Measurements from ENCODE around the gene WDR1.

Gene WDR1

DNA sequence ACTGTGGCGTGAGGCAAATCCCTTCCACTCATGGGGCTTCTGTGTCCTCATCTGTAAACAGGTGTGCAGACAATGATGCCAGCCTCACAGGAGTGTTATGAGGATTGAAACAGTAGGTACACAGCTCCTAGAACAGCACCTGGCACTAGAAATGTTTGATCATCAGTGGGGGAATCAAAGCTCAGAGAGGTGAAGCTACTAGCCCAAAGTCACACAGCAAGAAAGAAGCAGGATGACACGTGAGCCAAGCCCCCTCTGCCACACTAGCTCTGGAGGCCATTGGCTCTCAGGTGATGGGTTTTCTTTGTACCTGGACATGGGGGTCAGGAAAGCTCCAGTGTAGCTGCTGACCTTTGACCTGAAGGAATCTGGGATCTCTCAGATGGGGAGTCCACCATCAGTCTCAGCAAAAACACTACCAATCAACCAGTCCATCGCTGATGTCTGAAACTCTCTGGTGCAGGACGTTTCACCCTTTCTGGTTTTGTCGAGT is 81.9 kb downstream of the WDR1 start:
- DNase-seq = no peak

DNA sequence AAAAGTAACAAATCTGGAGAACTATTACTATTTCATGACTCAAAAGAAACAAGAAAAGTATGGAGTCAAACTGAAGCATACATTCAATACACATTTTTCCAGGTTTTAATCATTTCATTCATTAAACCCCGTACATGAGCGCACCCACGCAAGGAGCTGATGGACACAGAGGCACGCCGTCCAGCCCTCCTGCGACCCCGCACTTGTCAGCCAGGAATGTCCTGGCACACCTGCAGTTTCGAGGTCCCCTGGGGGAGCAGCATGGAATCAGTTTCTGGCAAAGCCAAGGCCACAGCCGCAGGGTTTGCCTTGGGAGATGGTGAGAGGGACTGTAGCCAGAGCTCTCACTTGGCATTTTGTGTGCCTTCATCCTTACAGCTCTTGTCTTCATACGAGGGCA is 82.5 kb downstream of the WDR1 start:
- no peak for DNase-seq

DNA sequence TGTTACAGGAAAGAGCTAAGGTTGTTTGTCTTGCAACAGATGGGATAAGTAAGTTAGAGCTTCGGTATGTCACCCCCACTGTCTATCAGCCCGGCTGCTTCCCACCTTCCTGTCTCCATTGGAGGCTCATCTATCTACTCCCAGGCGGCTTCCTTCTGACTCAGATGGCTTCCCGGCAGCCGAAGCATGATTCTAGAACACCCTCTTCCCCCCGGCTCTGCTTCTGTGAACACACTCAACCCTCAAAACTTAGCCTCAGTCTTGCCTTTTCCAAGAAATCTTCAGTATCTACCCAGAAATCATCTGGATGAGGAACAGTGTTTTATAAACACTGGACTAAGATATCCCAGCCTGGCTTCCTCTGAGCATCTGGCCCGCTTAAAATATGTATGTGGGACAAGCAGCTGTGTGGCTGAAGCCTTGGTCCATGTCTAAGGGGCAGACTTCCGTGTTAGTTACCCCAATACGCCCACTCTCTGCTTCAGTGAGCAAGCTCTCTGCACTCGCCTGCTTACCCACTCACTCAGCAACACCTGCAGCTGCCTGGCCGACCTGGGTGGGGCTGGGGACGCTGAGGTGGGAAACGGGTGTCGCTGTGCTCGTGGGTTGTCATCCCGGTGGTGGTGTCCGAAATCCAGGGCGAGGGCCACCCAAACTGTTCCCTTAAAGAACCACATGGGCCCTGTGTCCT is 83.3 kb downstream of the WDR1 start:
- DNase-seq = no peak

DNA sequence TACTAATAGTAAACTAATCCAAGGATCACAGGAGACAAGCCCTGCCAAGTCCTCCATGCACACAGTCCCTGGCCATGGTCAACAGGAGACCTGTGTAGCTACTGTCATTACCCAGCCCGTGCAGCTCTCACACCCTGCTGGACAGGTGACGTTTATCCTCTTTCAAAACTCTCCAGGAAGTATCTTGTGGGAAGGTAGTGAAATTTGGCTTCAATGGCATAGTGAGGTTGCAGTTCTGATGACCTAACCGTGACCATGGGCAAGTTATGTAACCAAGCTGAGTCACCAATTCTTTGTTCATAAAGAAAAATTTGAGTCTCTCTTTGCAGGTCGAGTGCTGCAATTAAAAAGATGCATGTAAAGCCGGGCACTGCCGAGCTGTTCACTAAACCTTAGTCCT is 84.0 kb downstream of the WDR1 start:
- no peak for DNase-seq

DNA sequence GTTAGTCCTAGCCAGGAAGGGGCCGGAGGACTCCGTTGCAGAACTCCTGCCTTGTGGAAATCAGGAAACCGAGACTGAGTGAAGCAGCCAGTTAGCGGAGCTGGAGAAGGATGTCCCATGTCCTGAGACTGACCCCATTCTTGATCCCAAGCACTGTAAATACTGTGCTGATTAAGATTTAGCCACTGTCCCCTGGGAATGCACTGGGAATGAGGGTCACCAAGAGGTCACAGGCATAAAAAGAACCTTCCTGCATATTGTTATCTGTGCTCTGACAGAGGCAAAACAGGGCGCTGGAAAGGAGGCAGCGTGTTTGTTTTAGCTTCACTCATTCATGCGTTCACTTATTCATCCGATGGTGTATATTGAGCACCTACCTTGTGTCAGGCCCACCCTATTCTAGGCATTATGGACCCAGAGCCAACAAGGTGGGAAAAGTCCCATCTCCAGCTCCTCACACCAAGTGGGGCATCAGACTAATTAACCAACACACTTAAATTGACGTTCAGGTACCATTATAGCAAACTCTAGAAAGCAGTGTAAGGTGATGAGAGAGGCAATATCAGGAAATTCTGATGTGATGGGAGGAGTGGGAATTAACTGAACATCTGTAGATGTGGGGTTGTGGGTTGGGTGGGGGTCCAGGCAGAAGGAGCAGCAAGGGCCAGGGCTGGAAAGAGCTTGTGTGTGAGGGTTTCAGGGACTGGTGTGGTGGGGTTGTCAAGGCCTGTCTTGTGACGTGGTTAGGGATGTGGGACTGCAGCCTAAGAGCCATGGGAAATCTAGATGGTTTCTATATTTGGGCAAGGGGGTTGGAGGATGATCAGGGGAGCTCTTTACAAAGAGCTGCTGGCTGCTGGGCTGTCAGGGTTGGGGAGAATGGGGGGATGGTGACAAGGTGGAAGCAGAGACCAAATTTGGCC is 84.7 kb downstream of the WDR1 start:
- no peak for DNase-seq

DNA sequence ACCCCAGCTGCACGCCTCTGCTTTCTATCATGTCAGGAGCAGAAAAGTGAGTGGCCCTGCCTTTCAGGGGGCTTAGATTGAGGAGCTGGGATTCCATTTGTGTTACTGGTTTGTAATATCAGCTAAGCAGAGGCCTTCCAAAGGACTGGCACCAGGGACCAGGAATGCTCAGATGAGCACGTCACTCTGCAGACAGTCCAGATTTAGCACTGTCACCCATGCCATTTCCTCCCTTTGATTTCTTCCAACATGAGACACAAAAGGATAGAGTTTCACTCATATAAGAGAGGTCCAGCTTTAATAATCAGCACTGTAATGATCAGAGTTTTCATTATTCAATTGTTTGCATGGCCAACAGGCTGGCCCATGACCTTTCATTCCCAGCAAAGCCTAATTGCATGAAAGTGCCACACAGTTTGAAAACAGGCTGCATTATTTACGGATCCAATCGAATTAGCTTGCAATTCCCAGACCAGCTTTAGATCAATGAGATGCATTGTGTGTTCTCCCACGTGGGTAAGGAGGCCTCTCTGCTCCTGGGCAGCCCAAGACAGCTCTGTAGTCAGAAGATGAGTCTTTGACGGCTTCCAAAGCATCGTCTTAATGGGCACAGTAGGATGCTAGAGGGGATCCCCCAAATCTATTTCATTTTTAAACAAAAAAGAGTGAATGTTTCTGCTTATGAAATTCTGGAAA is 85.5 kb downstream of the WDR1 start:
- DNase-seq = no peak

DNA sequence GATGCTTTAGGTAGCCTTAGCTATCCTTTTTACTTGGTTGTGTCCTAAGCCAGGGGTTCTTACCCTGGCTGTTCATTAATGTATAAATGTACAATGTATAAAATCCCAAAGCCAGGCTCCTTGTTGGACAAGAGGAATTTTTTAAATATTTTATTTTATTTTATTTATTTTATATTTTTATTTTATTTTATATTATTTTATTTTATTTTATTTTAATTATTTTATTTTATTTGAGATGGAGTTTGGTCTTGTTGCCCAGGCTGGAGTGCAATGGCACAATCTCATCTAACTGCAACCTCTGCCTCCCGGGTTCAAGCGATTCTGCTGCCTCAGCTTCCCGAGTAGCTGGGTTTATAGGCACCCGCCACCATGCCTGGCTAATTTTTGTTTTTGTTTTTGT is 87.2 kb downstream of the WDR1 start:
- no peak for DNase-seq

DNA sequence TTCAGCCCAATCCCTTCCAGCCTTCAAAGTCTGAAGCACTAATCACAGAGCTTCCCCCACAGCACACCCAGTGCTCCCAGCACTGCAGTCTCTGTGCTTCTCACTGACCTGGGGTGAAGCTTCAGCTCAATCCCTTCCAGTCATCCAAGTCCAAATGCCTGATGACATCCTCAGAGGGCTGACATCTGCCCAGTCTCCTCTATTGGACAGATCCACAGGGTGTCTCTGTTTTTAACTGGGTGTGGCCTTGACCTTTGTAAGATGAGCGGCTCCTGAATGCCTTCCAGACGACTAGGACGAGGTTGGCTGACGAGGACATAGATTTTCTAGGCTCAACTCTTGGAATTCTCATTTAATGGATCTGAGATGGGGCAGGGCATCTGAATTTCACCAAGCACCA is 87.7 kb downstream of the WDR1 start:
- DNase-seq = no peak

DNA sequence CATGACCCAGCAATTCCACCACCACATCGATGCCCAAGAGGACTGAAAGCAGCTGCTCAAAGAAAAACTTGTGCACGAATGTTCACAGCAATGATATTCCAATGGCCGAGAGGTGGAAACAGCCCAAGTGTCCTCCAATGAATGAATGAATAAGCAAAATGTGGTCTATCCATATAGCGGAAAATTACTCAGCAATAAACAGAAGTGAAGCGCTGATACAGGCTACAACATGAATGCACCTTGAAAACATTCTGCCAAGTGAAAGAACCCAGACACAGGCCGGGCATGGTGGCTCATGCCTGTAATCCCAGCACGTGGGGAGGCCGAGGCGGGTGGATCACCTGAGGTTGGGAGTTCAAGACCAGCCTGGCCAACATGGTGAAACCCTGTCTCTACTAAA is 90.1 kb downstream of the WDR1 start:
- DNase-seq = no peak

DNA sequence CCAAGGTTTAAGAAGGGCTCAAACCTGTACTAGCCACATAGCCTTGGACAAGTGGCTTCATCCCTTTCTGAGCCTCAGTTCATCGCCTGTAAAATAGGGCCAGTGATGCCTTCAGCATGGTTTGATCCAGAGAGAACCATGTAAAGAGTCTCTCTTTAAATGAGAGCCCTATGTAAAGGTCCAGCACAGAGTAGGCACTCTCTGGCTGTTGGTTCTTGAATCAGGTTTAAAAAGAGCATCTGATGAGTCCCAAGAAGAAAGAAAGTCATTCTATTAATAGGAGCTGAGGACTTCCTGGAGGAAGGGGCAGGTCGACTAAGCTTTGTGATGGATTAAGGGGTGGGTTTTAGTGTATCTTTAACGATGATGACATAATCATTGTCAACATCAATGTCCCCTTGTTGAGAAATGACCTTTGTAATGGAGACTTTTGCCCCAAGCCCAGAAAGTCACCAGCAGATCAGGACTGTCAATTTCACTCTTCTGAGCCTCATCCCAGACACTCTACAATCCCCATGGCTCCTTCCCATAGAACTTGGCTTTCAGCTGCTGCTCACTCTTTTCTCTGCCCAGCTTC is 91.3 kb downstream of the WDR1 start:
- no peak for DNase-seq

All from SW 1271 (cell line).